ENCODE measurements around the gene CASZ1.

DNA sequence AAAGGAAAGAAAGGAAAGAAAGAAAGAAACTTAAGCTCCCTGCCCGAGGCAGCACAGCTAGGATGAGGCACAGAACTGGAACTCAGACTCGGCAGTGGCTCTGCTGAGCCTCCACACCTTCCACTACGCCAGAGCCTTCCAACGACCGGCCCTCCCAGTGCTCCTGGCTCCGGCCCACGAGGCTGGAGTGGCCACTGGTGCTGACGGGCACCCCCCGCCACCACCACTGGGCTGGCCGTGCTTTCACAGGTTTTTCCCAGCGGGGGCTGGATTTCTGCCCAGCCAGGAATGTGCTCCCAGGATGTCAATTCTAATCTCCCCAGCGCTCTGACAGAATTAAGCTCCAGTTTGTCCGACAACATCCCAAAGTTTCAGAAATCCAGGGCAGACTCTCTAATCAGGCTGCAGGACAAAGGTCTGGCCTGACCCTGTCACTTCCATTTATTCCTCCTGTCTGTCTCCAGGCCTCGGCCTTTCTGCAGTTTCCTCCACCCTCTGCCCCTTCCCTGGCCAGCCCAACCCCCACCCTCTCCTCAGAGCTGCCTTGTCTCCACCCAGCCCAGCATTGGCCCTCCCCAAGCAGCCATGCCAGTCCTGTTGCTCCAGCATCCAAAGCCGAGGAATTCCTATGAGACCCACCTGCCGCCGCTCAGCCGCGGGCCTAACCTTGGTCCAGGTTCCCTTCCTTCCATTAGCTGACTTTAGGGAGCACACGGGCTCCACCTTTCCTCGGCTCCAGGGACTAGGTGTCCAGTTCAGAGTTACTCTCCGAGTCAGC is 81.9 kb downstream of the CASZ1 start:
- TF ChIP-seq POLR2AphosphoS5 (IDR thresholded peaks at IDR 0.05) (peak; percentile 60), CTCF (IDR thresholded peaks at IDR 0.05) (peak in 1 of 4 experiments; percentile 9)
